GM12878 (cell line): ENCODE measurements around the gene PKD1L1. TPM values are rescaled to one million over a fixed set of nuclear protein-coding genes. Genes with fewer than 3 reads are reported as not detected.

Source experiments
- ATAC-seq: fragments of 200-7000 bp; cut with Tn5 transposase; 3 replicates; pipeline ENCODE4 v1.9.1; 2020; ENCODE audit warnings: mild to moderate bottlenecking, moderate library complexity
- BruUV-seq: library from RNA; stranded (reverse); fragments of 400-500 nt; replicated peaks from 2 replicates; lab custom pipeline; 2021; lab: Mats Ljungman, UMichigan
- CTCF ChIA-PET: fragments of 300-600 bp; sonication (Branson Sonifier 250); formaldehyde crosslinking; extraction: SDS; loops from one replicate; lab custom pipeline; 2021; ENCODE audit warnings: inconsistent platforms; lab: Yijun Ruan, JAX
- POLR2A ChIA-PET: fragments of 350-600 bp; formaldehyde crosslinking; extraction: SDS; loops from one replicate; lab custom pipeline; 2021; ENCODE audit warnings: inconsistent platforms; lab: Charles Lee
- RAD21 ChIA-PET: fragments of 300-600 bp; sonication (Branson Sonifier 250); formaldehyde crosslinking; loops from one replicate; lab custom pipeline; 2023; ENCODE audit warnings: antibody characterized with exemption; ENCODE audit not compliant: unreplicated experiment; lab: Charles Lee
- SMC1A ChIA-PET: fragments of 300-600 bp; sonication (Branson Sonifier 250); formaldehyde crosslinking; loops from one replicate; lab custom pipeline; 2023; ENCODE audit not compliant: unreplicated experiment, uncharacterized antibody; lab: Charles Lee
- DNase-seq: peaks from one replicate; pipeline ENCODE4 v3.0.0-alpha.2; 2011; ENCODE audit warnings: low read depth, low spot score
- FAIRE-seq: peaks from 3 replicates; lab custom pipeline; 2011; peaks lifted over from hg19 to GRCh38; lab: Jason Lieb, UNC
- H2AFZ ChIP-seq: 2 replicates; pipeline ENCODE4 v1.6.0; 2011; ENCODE audit warnings: low read depth, low read length, control low read depth; ENCODE audit not compliant: control insufficient read depth
- H3K27ac ChIP-seq: 2 replicates; pipeline ENCODE4 v1.5.1; 2011; ENCODE audit warnings: control low read depth; ENCODE audit not compliant: control insufficient read depth, insufficient read depth
- H3K27me3 ChIP-seq, 2 experiments: replicated peaks in 1 of 2; 2 replicates each; pipeline versions ENCODE4 v1.6.0 to v1.6.1; 2011; ENCODE audit warnings: low read length in 1 of 2; ENCODE audit not compliant: control insufficient read depth in 2 of 2, insufficient read depth in 2 of 2
- H3K36me3 ChIP-seq, 2 experiments: 2 replicates each; pipeline ENCODE4 v1.5.1; 2011; ENCODE audit warnings: low read length in 1 of 2; ENCODE audit not compliant: control insufficient read depth in 2 of 2, insufficient read depth in 2 of 2
- H3K4me1 ChIP-seq: 2 replicates; pipeline ENCODE4 v1.6.1; 2011; ENCODE audit warnings: mild to moderate bottlenecking, low read length, moderate library complexity, mixed read lengths; ENCODE audit not compliant: control insufficient read depth, insufficient read depth
- H3K4me2 ChIP-seq: 2 replicates; pipeline ENCODE4 v1.6.0; 2011; ENCODE audit warnings: control low read depth; ENCODE audit not compliant: control insufficient read depth, insufficient read depth
- H3K4me3 ChIP-seq: fragments of 200-600 bp; sonication (generic); 2 replicates; pipeline ENCODE4 v1.5.1; 2016
- H3K79me2 ChIP-seq: 2 replicates; pipeline ENCODE4 v1.6.0; 2011; ENCODE audit warnings: low read length; ENCODE audit not compliant: control insufficient read depth, insufficient read depth
- H3K9ac ChIP-seq: 2 replicates; pipeline ENCODE4 v1.8.0; 2011; ENCODE audit warnings: low read length, control low read depth, mixed read lengths; ENCODE audit not compliant: control insufficient read depth, insufficient read depth
- H3K9me3 ChIP-seq: replicated peaks from 3 replicates; pipeline ENCODE4 v1.5.1; 2011; ENCODE audit warnings: mild to moderate bottlenecking, low read length; ENCODE audit not compliant: control insufficient read depth, insufficient read depth
- H4K20me1 ChIP-seq: 2 replicates; pipeline ENCODE4 v1.6.0; 2011; ENCODE audit not compliant: control insufficient read depth, insufficient read depth
- BHLHE40 ChIP-seq, 2 experiments: fragments of 450-650 bp in 1 of 2; IDR thresholded peaks; 2 replicates each; pipeline ENCODE4 v1.6.1; 2011 to 2017; ENCODE audit warnings: low read depth in 2 of 2, borderline replicate concordance in 1 of 2, improper control_type of control experiment in 1 of 2, low read length in 1 of 2, mild to moderate bottlenecking in 1 of 2
- CBX3 ChIP-seq: fragments of 200-600 bp; sonication (generic); IDR thresholded peaks from 2 replicates; pipeline ENCODE4 v1.6.1; 2016; ENCODE audit warnings: low read depth, borderline replicate concordance
- CHD1 ChIP-seq: IDR thresholded peaks from 2 replicates; pipeline ENCODE4 v1.6.1; 2012; ENCODE audit warnings: low read depth, low read length, improper control_type of control experiment
- CHD4 ChIP-seq: fragments of 200-600 bp; sonication (generic); IDR thresholded peaks from 2 replicates; pipeline ENCODE4 v1.6.1; 2016; ENCODE audit warnings: mild to moderate bottlenecking
- EED ChIP-seq: sonication (generic); IDR thresholded peaks from 2 replicates; pipeline ENCODE4 v1.6.1; 2016; ENCODE audit warnings: antibody characterized with exemption, low read depth
- EGR1 ChIP-seq, 2 experiments: IDR thresholded peaks; 1 replicate in 1 of 2; 2 replicates in 1 of 2; pipeline ENCODE4 v1.6.1; 2011 to 2012; ENCODE audit warnings: low read depth in 2 of 2, low read length in 2 of 2, borderline replicate concordance in 1 of 2, mild to moderate bottlenecking in 1 of 2, moderate library complexity in 1 of 2
- EP300 ChIP-seq, 2 experiments: fragments of 150-350 bp in 1 of 2; IDR thresholded peaks; 2 replicates each; pipeline ENCODE4 v1.6.1; 2011 to 2012; ENCODE audit warnings: low read depth in 2 of 2, low read length in 2 of 2, borderline replicate concordance in 1 of 2, improper control_type of control experiment in 1 of 2, inconsistent platforms in 1 of 2; ENCODE audit not compliant: control insufficient read depth in 1 of 2
- FOXM1 ChIP-seq: IDR thresholded peaks from 2 replicates; pipeline ENCODE4 v1.6.1; 2012; ENCODE audit warnings: low read depth, mild to moderate bottlenecking, inconsistent platforms, low read length, moderate library complexity
- GABPA ChIP-seq: IDR thresholded peaks from 2 replicates; pipeline ENCODE4 v1.6.1; 2014; ENCODE audit warnings: antibody characterized with exemption, low read depth, mild to moderate bottlenecking, inconsistent platforms
- GATAD2B ChIP-seq: fragments of 450-650 bp; conservative IDR thresholded peaks from 2 replicates; pipeline ENCODE4 v1.6.1; 2017; ENCODE audit warnings: low read depth, mild to moderate bottlenecking, moderate library complexity
- KAT2A ChIP-seq: conservative IDR thresholded peaks from 2 replicates; pipeline ENCODE4 v1.6.1; 2011; ENCODE audit warnings: low read depth, low read length; ENCODE audit not compliant: control insufficient read depth
- LARP7 ChIP-seq: fragments of 450-650 bp; IDR thresholded peaks from 2 replicates; pipeline ENCODE4 v1.6.1; 2017; ENCODE audit warnings: mild to moderate bottlenecking
- NR2C1 ChIP-seq: fragments of 450-650 bp; IDR thresholded peaks from 2 replicates; pipeline ENCODE4 v1.6.1; 2017; ENCODE audit warnings: antibody characterized with exemption, mild to moderate bottlenecking, moderate library complexity
- PAX5 ChIP-seq: IDR thresholded peaks from 2 replicates; pipeline ENCODE4 v1.6.1; 2011; ENCODE audit warnings: low read depth, low read length, borderline replicate concordance
- RAD51 ChIP-seq: fragments of 450-650 bp; IDR thresholded peaks from 2 replicates; pipeline ENCODE4 v1.6.1; 2016; ENCODE audit warnings: moderate library complexity, mild to moderate bottlenecking, inconsistent platforms
- RUNX3 ChIP-seq: IDR thresholded peaks from 2 replicates; pipeline ENCODE4 v1.6.1; 2012; ENCODE audit warnings: low read length, inconsistent platforms
- SMC3 ChIP-seq: IDR thresholded peaks from 2 replicates; pipeline ENCODE4 v1.6.1; 2011; ENCODE audit warnings: low read length, improper control_type of control experiment, borderline replicate concordance
- STAT1 ChIP-seq: fragments of 450-650 bp; conservative IDR thresholded peaks from 2 replicates; pipeline ENCODE4 v1.6.1; 2014; ENCODE audit warnings: antibody characterized with exemption, mild to moderate bottlenecking
- WGBS: methylation state at CpG from one replicate; pipeline ENCODE4 v1.1.6; 2016; ENCODE audit warnings: low lambda C conversion rate; ENCODE audit not compliant: insufficient replicate concordance, insufficient coverage; ENCODE audit errors: missing lambda C conversion rate; 5-methylcytosine and 5-hydroxymethylcytosine counted together
- in situ Hi-C: fragments of 300-500 bp; cut with MboI; formaldehyde crosslinking; loops from 9 replicates; pipeline ENCODE4 v1.14.3; 2018; ENCODE audit warnings: mixed read lengths
- intact Hi-C: fragments of 100-400 bp; cut with micrococcal nuclease; formaldehyde crosslinking; loops from one replicate; pipeline ENCODE4 v1.14.2; 2022; ENCODE audit not compliant: unreplicated experiment
- polyA plus RNA-seq, 11 experiments: library from polyadenylated mRNA; depleted of rRNA in 4 of 11; unstranded in 6 of 11; stranded (reverse) in 5 of 11; fragments of >200 nt; fragmentation: Nextera tagmentation in 4 of 11; fragmentation: Illumina TruSeq in 1 of 11; extraction: Ambion mirVana in 4 of 11; extraction: Trizol in 1 of 11; gene quantifications; 1 replicate in 1 of 11; 2 replicates in 10 of 11; pipeline versions ENCODE4 v1.2.1 to v1.2.3, GENCODE V29; 2011 to 2016; ENCODE audit warnings: inconsistent platforms in 2 of 11, missing spikeins in 2 of 11, low read depth in 1 of 11
- total RNA-seq, 4 experiments: library from RNA; depleted of rRNA in 3 of 4; stranded (reverse); fragments of >200 nt in 3 of 4; fragmentation: Illumina TruSeq in 1 of 4; extraction: Trizol in 1 of 4; gene quantifications; 2 replicates each; pipeline versions ENCODE4 v1.2.1 to v1.2.3, GENCODE V29; 2013 to 2021
- TF ChIP-seq, protein P1 (sequence below): fragments of 450-650 bp; formaldehyde crosslinking; IDR thresholded peaks from 2 replicates; pipeline ENCODE4 v1.5.0; 2022; ENCODE audit warnings: mild to moderate bottlenecking, missing genetic modification characterization

Gene PKD1L1
- total and polyA plus RNA-seq, 10 of the 15 experiments (the other 5 are each of a cell fraction or from before 2014, with no cell fraction given), result under 0.01 to 0.05 (median 0.02) TPM; not detected in 3

DNA sequence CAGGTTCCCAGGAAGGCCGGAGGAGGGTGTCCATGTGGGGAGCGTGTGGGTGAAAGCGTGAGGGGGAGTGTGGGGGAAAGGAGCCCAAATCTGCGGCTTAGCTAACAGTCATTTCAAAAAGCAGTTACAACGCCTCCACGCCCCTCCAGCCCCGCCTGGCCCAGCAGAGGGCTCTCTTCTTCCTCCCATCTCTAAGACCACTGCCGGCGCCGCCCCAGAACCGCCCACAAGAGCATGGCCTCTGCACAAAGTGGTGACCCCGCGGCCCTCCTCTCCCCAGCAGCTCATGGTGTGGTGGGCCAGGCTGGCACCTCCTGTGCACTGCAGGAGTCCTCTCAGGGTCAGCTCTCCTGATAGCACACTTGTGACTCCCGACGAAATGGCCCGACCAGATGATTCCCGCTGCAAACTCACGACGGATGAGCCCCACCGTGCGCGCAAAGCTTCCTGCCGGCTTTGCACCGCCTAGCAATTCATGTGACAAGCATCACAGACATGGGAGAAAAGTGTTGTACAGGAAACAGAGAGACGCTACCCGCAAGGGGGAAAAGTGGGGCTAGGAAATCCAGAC lies 43.6 kb upstream of the PKD1L1 start:
- BruUV-seq, result no TSS peak
- FAIRE-seq, result peak; percentile 92
- in situ Hi-C loops, result loop anchor here (5.0 kb wide), 1 partner anchor 115 kb away; no protein-coding TSS in a partner anchor
- no peak for TF ChIP-seq CHD4
- TF ChIP-seq EED, result peak; percentile 80
- TF ChIP-seq SMC3, result peak; percentile 92
- TF ChIP-seq NR2C1, result 0 out of 2 replicates have a peak, but pooled peaks have one; percentile 21
- TF ChIP-seq RUNX3, result peak; percentile 87
- TF ChIP-seq, protein P1, sequence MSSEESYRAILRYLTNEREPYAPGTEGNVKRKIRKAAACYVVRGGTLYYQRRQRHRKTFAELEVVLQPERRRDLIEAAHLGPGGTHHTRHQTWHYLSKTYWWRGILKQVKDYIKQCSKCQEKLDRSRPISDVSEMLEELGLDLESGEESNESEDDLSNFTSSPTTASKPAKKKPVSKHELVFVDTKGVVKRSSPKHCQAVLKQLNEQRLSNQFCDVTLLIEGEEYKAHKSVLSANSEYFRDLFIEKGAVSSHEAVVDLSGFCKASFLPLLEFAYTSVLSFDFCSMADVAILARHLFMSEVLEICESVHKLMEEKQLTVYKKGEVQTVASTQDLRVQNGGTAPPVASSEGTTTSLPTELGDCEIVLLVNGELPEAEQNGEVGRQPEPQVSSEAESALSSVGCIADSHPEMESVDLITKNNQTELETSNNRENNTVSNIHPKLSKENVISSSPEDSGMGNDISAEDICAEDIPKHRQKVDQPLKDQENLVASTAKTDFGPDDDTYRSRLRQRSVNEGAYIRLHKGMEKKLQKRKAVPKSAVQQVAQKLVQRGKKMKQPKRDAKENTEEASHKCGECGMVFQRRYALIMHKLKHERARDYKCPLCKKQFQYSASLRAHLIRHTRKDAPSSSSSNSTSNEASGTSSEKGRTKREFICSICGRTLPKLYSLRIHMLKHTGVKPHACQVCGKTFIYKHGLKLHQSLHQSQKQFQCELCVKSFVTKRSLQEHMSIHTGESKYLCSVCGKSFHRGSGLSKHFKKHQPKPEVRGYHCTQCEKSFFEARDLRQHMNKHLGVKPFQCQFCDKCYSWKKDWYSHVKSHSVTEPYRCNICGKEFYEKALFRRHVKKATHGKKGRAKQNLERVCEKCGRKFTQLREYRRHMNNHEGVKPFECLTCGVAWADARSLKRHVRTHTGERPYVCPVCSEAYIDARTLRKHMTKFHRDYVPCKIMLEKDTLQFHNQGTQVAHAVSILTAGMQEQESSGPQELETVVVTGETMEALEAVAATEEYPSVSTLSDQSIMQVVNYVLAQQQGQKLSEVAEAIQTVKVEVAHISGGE (CRISPR knock-in tag), result no peak
- peak in 1 of 2 experiments; percentile 83; a peak in 2 of 3 replicates for TF ChIP-seq EGR1 (IDR thresholded peaks at IDR 0.05; ENCODE audit: borderline replicate concordance in 1 of 2, low read depth in 2 of 2, low read length in 2 of 2)
- no peak for TF ChIP-seq STAT1
- TF ChIP-seq EP300 (IDR thresholded peaks at IDR 0.05; ENCODE audit: borderline replicate concordance in 1 of 2, control insufficient read depth in 1 of 2, low read depth in 2 of 2, low read length in 2 of 2), result no peak
- TF ChIP-seq BHLHE40 (IDR thresholded peaks at IDR 0.05; ENCODE audit: borderline replicate concordance in 1 of 2, low read depth in 2 of 2, low read length in 1 of 2), result peak; percentile 43 to 49; a peak in 2 of 4 replicates
- peak; percentile 41; the same call in 1 of the 2 replicates for TF ChIP-seq CHD1
- TF ChIP-seq RAD51, result no peak
- peak; percentile 64; the same call in 1 of the 2 replicates for TF ChIP-seq GATAD2B
- TF ChIP-seq FOXM1, result peak; percentile 42; the same call in 1 of the 2 replicates
- TF ChIP-seq CBX3, result no peak
- TF ChIP-seq LARP7, result 0 out of 2 replicates have a peak, but pooled peaks have one; percentile 55
- TF ChIP-seq PAX5, result peak; percentile 67
- 0 out of 2 replicates have a peak, but pooled peaks have one; percentile 17 for TF ChIP-seq GABPA
- no peak for TF ChIP-seq KAT2A

More for the DNA sequence above, 43.6 kb upstream of the PKD1L1 start:
- Histone ChIP-seq H3K9ac (peak overlapping the region; percentile 49), H3K27me3 (no peaks in the 10 kb centered on the region), H3K9me3 (no peaks in the 10 kb centered on the region), H2AFZ (peak overlapping the region; percentile 96), H3K4me3 (peak overlapping the region; percentile 67; the same call in 1 of the 2 replicates), H4K20me1 (no peaks in the 10 kb centered on the region), H3K27ac (no peak overlapping the region), H3K4me1 (peaks cover 5% of the 10 kb centered on the region; the same call in 1 of the 2 replicates), H3K4me2 (peak overlapping the region; percentile 82), H3K79me2 (no peaks in the 10 kb centered on the region), H3K36me3 (no peaks in the 10 kb centered on the region)
- DNase-seq (peak; percentile 39), ATAC-seq (peak; percentile 100)
- RAD21 ChIA-PET, result interaction anchor here (0.6 to 3.3 kb wide), 17 partner anchors 9 to 628 kb away, joined by 3 to 79 read pairs (median 4); partner anchors contain the start of genes PKD1L1 and UPP1
- WGBS, result 2% methylated on average over 26 of the region's 26 CpGs
- POLR2A ChIA-PET, result interaction anchor here (0.6 to 1.9 kb wide), 5 partner anchors 93 to 128 kb away, joined by 3 to 8 read pairs (median 5); partner anchors contain the start of gene UPP1
- intact Hi-C loops, result loop anchor here (1.0 to 2.0 kb wide), 2 partner anchors 93 to 118 kb away; no protein-coding TSS in a partner anchor
- CTCF ChIA-PET, result interaction anchor here (0.6 to 7.5 kb wide), 29 partner anchors 9 to 163 kb away, joined by 3 to 210 read pairs (median 4); partner anchors contain the start of gene PKD1L1
- SMC1A ChIA-PET, result interaction anchor here (0.8 to 2.3 kb wide), 20 partner anchors 9 to 163 kb away, joined by 3 to 41 read pairs (median 4); no protein-coding TSS in a partner anchor
